Left ventricle myocardium superior (tissue), 1 donor: ENCODE data around the gene ATF1. TPM values are rescaled to one million over a fixed set of nuclear protein-coding genes. Genes with fewer than 3 reads are reported as not detected.
"Not testable (repeated sequence)": the region's sequence is repeated elsewhere in the genome, so short reads cannot be mapped to it uniquely, and the experiment has no call there.

ENCODE experiments used
- ATAC-seq: fragments of 200-7000 bp; cut with Tn5 transposase; one replicate; pipeline ENCODE4 v1.9.1; 2020; ENCODE audit warnings: mild to moderate bottlenecking, moderate library complexity
- DNase-seq: peaks from one replicate; pipeline ENCODE4 v3.0.0-alpha.2; 2020
- intact Hi-C: fragments of 100-400 bp; cut with micrococcal nuclease; formaldehyde crosslinking; loops from one replicate; pipeline ENCODE4 v1.11.0; 2022
- total RNA-seq: library from RNA; stranded (reverse); fragmentation: NEBNext Ultra II Directional; extraction: Animal tissue kit (Norgen Biotek cat#: 25700); gene quantifications from one replicate; pipeline ENCODE4 v1.2.1, GENCODE V29; 2021
- donor health status: DM: no; HTN: yes; CAD: no; lungs with severe emphysema.

The ATF1 gene
- total RNA-seq, 1 donor from 2014 or later, result 25.9 TPM

DNA sequence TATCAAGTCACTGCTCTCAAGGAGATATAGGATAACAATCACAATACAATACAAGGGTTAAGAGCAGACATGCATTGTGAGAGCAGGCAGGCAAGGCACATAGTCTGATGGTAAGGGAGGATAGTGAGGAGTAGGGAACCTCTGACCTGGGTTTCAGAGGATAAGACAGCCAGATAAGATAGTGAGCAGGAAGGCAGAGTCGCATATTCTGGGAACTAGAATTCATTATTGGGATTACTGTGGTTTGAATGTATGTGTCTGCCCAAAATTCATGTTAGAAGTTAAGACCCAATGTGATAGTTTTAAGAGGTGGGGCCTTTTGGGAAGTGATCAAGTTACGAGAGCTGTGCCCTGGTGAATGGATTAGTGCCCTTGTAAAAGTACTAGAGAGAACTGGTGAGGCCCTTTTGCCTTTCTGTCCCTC lies 14.4 kb upstream of the ATF1 start:
- ATAC-seq (no peak), DNase-seq (no peak)
- intact Hi-C loops, result no loop called here

- intact Hi-C loops, result no loop called here
- DNase-seq (no peak), ATAC-seq (no peak)
Observed at GRCh38 chr12:50750366-50750765, 13.5 kb upstream of the ATF1 start.

- intact Hi-C loops, result no loop called here
- peak; percentile 80 for ATAC-seq
- DNase-seq, result no peak
Observed at GRCh38 chr12:50751948-50752721, 11.8 kb upstream of the ATF1 start.

DNA sequence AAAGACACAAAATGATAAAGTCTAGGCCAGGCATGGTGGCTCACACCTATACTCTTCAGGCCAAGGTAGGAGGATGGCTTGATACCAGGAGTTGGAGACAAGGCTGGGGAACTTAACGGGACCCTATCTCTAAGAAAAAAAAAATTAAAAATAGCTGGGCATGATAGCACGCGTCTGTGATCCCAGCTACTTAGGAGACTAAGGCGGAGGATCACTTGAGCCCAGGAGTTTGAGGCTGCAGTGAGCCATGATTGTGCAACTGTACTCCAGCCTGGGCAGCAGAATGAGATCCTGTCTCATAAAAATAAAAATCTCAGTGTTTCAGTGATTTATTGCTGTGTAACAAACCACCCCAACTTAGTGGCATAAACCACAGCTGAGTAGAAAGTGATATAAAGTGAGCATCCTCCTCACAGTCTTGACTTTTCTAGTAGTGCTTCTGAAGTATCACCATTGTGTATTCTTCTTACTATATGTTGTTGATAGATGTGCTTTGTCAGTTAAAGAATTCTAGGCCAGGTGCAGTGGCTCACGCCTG lies 10.6 kb upstream of the ATF1 start:
- ATAC-seq, result peak; percentile 14
- intact Hi-C loops, result no loop called here
- DNase-seq, result no peak

GRCh38 chr12:50764286-50765094 lies 589 bp downstream of the ATF1 start:
- peak; percentile 78 for ATAC-seq
- intact Hi-C loops, result no loop called here
- peak; percentile 75 for DNase-seq

GRCh38 chr12:50765095-50765911 lies 1.4 kb downstream of the ATF1 start:
- ATAC-seq (peak; percentile 35), DNase-seq (no peak)
- intact Hi-C loops, result no loop called here

DNA sequence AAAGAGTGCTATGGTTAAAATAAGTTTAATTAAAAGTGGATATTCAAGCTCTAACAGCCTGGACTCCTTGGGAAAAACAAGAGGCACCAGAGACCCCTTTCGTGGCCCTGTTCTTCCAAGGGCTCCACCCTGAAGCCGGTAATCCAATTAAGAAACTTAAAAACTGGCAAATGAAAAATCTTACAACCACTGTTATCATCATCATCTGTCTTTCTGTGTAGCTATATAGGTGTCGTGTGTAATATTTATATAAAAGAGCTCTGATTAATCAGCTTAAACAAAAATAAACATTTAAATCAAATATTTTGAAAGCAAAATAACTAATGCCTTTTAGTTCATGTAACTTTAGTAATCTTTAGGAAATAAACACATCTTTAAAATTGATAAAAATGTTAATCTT lies 4.5 kb downstream of the ATF1 start:
- intact Hi-C loops, result no loop called here
- no peak for DNase-seq

GRCh38 chr12:50768813-50769212 lies 4.9 kb downstream of the ATF1 start:
- ATAC-seq, intact Hi-C loops: not testable (repeated sequence)
- DNase-seq, result peak; percentile 43

More for the DNA sequence above, 4.5 kb downstream of the ATF1 start:
- ATAC-seq, result no peak

DNA sequence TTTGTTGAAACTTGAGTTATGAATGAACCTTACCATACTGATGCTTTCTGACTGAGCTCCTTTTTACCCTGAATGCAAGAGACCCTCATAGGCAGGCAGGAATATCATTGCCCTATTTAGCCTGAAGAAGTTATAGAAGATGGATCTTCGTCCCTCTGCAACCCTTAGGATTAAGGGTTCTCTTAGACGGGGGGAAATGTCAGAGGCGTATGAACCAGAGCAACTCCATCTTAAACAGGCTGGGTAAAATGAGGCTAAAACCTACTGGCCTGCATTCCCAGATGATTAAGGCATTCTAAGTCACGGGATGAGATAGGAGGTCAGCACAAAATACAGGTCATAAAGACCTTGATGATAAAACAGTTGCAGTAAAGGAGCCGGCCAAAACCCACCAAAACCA lies 7.5 kb downstream of the ATF1 start:
- DNase-seq (no peak), ATAC-seq (no peak)
- intact Hi-C loops, result no loop called here

- ATAC-seq, result no peak
- DNase-seq, result no peak
- intact Hi-C loops, result no loop called here
Observed at GRCh38 chr12:50772470-50772869, 8.6 kb downstream of the ATF1 start.

DNA sequence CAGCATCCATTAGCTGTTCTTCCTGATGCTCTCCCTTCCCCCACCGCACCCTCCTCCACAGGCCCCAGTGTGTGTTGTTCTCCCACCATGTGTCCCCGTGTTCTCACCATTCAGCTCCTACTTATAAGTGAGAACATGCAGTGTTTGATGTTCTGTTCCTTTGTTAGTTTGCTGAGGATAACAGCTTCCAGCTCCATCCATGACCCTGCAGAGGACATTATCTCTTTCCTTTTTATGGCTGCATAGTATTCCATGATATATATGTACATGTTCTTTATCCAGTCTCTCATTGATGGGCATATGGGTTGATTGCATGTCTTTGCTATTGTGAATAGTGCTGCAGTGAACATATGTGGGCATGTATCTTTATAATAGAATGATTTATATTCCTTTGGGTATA lies 9.0 kb downstream of the ATF1 start:
- intact Hi-C loops, result no loop called here
- ATAC-seq (no peak), DNase-seq (no peak)

DNA sequence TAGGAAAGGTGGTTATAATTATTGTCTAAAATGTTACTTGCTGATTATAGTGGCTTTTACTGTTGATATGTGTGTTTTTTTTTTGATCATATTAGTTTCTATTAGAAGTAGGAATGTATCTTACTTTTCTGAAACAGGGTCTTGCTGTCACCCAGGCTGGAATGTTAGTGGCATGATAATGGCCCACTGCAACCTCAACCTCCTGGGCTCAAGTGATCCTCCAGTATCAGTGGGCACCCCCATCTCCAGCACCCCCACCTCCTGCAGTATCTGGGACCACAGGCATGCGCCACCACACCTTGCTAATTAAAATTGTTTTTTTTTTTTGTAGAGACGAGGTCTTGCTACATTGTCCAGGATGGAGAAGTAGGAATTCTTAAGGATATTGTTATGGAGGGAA lies 11.3 kb downstream of the ATF1 start:
- DNase-seq, result no peak
- no peak for ATAC-seq
- intact Hi-C loops, result no loop called here

- intact Hi-C loops, result no loop called here
- no peak for DNase-seq
- no peak for ATAC-seq
Observed at GRCh38 chr12:50776749-50777728, 13.1 kb downstream of the ATF1 start.

- DNase-seq (no peak), ATAC-seq (no peak)
- intact Hi-C loops, result no loop called here
Observed at GRCh38 chr12:50778663-50779590, 15.0 kb downstream of the ATF1 start.

GRCh38 chr12:50780013-50780412 lies 16.1 kb downstream of the ATF1 start:
- ATAC-seq, result no peak
- DNase-seq, result no peak
- intact Hi-C loops, result no loop called here

DNA sequence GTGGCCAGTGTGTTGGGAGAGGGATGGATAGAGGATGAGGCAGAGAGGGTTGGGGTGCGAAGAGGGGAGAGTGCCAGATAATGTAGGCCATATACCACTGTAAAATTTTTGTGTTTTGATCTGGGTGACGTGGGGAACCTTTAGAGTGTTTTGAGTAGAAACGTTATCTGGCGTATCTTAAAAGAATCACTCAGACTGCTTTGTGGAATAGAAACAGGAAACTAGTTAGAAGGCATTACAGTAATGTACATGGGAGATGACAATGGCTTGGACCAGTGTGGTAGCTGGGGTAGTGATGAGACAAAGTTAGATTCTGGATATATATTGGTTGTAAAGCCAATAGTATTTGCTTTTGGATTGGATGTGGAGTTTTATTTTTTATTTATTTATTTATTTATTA lies 20.6 kb downstream of the ATF1 start:
- ATAC-seq (no peak), DNase-seq (no peak)
- intact Hi-C loops, result no loop called here

DNA sequence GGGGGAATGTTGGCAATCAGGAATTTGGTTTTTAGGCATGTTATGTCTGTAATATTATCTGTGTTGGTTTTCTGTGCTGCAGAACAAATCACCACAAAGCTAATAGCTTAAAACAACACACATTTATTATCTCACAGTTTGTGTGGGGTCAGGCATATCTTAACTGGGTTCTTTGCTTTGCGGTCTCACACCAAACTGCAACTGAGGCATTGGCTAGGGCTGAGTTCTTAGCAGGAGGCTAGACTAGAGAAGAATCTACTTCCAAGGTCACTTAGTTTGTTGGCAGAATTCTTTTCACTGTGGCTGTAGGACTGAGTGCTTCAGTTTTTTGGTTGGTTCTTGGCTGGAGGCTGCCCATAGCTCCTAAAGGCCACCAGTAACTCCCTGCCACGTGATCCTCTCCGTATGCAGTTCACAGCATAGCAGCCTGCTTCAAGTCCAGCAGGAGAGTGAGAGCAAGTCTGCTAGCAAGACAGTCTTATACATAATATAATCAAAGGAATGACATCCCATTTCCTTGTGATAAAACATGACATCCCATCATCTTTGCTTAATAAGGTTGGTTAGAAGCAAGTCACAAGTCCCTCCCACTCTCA lies 21.6 kb downstream of the ATF1 start:
- ATAC-seq, result no peak
- intact Hi-C loops, result no loop called here
- no peak for DNase-seq
